GM21528 (cell line): ENCODE results near the gene MCTS1.
"Not testable (repeated sequence)": the region's sequence is repeated elsewhere in the genome, so short reads cannot be mapped to it uniquely, and the experiment has no call there.

ENCODE experiments used
- ATAC-seq: cut with Tn5 transposase; IDR thresholded peaks from one replicate; pipeline ENCODE4 v1.9.1; 2021; ENCODE audit warnings: mild to moderate bottlenecking, moderate library complexity; ENCODE audit not compliant: unreplicated experiment, low FRiP score

The MCTS1 gene

GRCh38 chrX:120625371-120625770, 21.5 kb downstream of the MCTS1 start:
- ATAC-seq: no peak

GRCh38 chrX:120629667-120630537, 26.0 kb downstream of the MCTS1 start, which contains the start of gene C1GALT1C1:
C1GALT1C1 (minus strand) TSS chrX:120630054; CDS start chrX:120627166, 2,888 bp downstream.
- ATAC-seq: peak; percentile 98

GRCh38 chrX:120638619-120639018, 34.7 kb downstream of the MCTS1 start:
- no peak for ATAC-seq

- no peak for ATAC-seq
Measured at GRCh38 chrX:120642871-120643270, 39.0 kb downstream of the MCTS1 start.

- ATAC-seq: no peak
Measured at GRCh38 chrX:120647127-120647526, 43.2 kb downstream of the MCTS1 start.

- not testable (repeated sequence) for ATAC-seq
Measured at GRCh38 chrX:120652256-120652655, 48.4 kb downstream of the MCTS1 start.

GRCh38 chrX:120653000-120653399, 49.1 kb downstream of the MCTS1 start:
- no peak for ATAC-seq

DNA sequence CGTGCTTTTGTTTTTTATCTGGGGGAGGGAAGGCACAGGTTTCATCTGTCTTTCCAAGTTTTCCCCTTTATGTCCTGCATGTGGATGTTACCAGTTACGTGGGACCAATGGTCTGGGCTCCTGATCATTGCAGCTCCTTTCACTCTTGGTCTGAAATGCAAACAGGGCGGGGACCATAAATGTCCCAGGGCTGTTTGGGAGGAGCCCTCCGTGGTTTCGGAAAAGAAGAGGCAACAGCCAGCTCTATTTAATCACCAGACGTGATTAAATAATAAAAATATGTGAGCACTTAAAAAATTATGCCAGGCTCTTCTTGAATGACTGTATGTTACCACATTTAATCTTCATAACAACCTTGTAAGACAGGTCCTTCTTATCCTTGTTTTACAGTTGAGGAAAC, 56.7 kb downstream of the MCTS1 start:
- ATAC-seq: no peak
